NB4 (cell line): ENCODE measurements around the gene IZUMO4.

Experiments used
- CTCF ChIP-seq: IDR thresholded peaks from one replicate; pipeline ENCODE4 v1.5.1; 2012; ENCODE audit warnings: low read depth, low read length
- MAX ChIP-seq: IDR thresholded peaks from 2 replicates; pipeline ENCODE4 v1.6.1; 2011; ENCODE audit warnings: low read depth, low read length
- MYC ChIP-seq: IDR thresholded peaks from 2 replicates; pipeline ENCODE4 v1.6.1; 2011; ENCODE audit warnings: low read depth, low read length
- POLR2A ChIP-seq: IDR thresholded peaks from 2 replicates; pipeline ENCODE4 v1.6.1; 2011; ENCODE audit warnings: mild to moderate bottlenecking; ENCODE audit not compliant: insufficient read length; ENCODE audit errors: extremely low read depth

- TF ChIP-seq CTCF, result no peak
- no peak for TF ChIP-seq MAX
- TF ChIP-seq POLR2A, result no peak
- TF ChIP-seq MYC, result no peak
Observed at GRCh38 chr19:2142173-2142829, 45.6 kb downstream of the IZUMO4 start.
